GM18909 (cell line): ENCODE measurements around the gene TMEM47.

Experiments
- ATAC-seq: cut with Tn5 transposase; IDR thresholded peaks from one replicate; pipeline ENCODE4 v1.9.1; 2021; ENCODE audit warnings: mild to moderate bottlenecking; ENCODE audit not compliant: unreplicated experiment, poor library complexity

TMEM47 gene

DNA sequence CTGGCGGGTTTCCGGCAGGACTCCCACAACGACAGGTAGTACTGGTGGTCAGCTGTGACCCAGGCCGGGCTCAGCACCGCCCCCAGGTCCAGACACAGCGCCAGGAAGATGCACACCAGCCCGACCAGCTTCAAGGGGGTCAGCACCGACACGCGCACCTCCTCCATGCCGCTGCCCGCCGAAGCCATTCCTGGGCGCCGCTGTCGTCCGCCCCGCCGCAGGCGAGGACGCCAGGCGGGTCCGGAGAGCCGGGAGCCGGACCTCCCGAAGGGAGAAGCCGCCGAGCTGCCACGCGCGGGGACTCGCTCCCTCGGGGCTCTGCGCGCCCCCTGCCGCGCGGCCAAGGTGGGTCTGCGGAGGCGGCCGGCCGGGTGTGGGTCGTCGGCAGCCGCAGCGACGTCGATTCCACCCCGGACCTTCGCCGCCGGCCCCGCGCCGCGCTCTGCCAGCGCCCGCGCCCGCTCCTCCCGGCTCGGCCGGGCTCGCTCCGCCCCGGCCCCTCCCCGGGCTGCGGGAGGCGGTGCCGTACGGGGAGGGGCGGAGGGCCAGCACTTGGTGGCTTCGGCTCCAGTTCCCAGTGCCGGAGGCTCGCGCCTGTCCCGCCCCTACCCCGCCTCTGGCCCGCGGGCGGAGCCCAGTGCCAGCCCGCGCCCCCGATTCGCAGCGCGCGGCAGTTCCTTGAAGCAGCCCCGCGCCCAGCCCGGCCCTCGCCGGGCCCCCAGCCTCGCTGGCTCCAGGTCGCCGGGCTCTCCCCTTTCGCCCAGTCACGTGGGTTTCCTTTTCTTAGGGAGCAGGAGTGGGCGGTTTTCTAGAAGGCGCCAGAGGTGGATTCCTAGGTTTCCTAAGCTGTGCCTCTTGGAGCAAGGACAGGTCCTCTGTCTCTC lies at the start of gene TMEM47:
TMEM47 (minus strand) TSS at position 444 of the 884 bp plus-strand sequence; CDS start at position 188, 256 bp downstream.
- no peak for ATAC-seq

DNA sequence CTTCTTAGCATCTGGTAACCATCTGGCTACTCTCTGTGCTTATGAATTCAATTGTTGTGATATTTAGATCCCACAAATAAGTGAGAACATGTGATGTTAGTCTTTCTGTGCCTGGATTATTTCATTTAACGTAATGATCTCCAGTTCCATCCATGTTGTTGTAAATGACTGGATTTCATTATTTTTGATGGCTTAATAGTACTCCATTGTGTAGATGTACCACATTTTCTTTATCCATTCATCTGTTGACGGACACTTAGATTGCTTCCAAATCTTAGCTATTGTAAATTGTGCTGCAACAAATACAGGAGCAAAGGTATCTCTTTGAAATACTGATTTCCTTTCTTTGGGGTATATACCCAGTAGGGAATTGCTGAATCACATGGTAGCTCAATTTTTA lies 30.0 kb upstream of the TMEM47 start:
- no peak for ATAC-seq

DNA sequence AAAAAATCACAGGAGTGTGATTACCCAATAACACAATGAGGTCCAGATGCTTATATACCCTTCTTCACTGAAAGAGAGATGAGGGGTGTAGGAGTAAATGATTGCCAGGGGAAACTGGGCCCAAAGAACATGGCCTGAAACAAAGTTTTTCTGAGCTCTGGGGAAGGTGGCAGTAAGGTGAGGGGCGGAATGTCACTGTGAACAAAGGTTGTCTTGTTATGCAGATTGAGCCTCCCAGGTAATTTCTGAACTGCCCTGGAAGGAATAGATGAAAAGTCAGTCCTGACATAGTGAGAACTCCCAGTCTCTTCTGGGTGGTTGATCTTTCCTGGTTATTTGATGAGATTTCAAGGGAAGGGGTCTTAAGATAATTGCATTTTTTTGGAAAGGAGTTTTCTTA lies 2.5 kb upstream of the TMEM47 start:
- no peak for ATAC-seq

DNA sequence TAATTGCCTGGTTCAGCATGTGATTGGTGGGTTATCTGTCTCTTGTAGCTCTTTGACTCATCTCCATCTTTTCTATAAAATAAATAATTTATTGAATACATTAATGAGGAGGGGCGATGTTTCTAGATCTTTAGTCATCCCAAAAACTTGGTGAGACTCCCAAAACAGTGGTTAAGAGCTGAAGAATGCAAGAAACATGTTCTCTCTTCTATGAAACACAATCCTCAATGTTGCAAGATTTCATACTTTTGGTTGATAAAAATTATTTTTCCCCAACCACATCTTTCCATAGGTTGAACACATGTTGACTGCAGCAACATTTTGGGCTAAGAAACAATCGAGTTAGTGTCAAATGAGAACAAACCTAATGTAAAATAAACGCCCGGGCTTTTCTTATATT lies 1.2 kb upstream of the TMEM47 start:
- no peak for ATAC-seq

DNA sequence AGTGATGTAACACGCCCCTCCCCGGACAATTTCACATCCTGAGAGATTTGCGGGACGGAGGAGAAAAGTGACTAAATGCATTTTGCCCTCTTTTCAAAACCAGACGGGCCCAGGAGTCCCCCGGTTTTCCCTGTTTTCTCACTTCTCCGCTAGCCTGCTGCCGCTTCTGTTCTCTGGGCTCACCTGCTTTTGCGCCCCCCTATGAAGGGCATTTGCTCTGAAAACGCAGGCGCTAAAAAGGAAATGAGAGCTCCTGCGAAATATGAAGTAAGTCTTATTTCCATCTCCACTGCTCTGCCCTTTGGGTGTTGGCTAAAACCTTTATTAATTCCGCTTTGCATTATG lies 613 bp upstream of the TMEM47 start:
- ATAC-seq = no peak

DNA sequence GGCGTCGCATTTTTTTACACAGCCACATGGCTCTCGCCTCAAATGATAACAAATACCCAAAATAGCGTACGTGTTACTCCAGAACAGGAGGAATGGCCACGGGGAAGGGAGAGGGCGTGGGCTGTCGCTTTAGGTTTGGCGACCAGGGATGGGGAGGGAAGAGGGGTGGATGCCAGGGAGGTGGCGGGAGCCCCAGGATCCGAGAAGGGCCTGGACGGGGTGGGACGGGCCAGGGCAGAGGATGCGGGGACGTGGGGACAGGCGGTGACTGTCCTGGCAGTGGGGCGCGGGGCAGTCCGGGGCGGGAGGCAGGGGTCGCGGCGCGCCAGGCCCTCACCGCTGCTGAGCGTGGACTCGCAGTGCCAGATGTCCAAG lies 631 bp downstream of the TMEM47 start:
- no peak for ATAC-seq

DNA sequence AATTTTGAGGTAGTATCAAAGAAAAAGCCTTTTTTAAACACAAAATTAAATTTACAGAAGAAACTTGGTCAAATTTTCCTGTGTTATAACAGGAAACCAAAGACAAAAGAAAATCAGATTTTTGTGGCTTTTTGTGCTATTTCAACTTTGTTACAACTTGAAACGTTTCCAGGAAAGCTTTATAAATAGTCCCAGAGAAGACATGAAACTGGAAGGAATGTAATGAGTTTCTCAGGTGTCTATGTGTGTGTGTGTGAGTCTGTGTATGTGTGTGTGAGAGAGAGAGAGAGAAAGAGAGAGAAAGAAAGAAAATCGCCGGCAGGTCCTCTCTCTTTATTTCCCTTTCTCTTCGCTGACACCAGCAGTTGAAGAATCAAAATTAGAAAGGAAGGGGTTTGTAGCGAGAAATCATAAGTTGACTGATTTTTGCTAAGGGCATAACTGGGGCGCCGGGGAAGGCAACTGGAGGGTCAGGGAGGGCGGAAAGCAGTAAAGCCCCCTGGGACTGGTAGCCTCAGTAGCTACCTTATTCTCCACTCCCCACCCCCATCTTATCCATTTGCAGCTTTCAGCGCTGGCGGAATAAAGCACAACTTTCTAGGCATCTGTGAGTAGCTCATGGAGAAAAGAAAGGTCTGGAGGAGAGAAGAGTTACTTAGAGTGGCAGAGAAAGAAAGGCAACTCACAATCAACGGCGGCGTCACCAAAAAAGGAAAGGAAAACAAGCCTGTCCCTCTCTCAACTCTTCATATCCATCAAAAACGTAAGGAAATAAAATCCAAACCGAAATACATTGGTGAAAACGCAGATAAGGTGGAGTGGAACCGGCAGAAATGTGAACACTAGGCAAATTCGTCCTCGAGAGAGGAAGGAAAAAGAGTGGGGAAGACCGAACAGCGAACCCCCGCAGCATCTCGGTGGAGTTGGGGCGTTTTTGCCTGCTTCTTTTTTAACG lies 1.3 kb downstream of the TMEM47 start:
- no peak for ATAC-seq

DNA sequence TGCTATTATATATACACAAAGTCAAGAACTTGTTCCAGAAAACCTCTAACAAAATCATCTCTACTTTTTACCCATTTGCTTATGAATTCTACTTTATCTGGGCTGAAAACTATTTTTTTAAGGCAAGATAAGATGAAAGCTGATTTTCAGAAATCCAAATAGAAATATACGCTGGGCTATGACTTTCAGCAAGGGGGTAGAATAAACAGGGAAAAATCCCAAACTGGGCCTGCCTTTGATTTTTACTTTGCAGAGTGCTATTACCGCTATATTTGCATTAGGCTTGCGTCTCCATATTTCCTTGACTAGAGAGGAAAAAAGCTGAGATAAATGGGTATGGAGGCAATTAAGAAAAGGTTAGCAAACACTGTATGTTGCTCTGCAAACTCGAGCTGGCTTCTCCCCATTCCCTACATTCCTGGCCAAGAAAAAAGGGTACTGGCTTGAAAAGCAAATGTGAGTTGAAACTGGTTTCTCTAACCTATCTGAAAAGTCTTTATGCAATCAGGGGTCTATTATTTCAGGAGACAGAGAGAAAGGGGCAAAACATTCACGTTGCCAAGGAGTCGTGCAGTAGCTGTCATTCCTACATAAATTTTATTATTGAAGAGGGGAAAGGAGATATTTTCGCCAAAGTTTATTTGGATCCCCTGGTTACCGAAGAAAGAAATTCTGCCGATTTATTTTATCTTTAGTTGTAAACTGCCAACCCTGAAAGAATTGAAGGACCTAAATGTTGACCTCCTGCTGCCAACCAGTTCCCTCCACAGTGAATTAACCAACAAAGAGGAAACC lies 2.2 kb downstream of the TMEM47 start:
- no peak for ATAC-seq

DNA sequence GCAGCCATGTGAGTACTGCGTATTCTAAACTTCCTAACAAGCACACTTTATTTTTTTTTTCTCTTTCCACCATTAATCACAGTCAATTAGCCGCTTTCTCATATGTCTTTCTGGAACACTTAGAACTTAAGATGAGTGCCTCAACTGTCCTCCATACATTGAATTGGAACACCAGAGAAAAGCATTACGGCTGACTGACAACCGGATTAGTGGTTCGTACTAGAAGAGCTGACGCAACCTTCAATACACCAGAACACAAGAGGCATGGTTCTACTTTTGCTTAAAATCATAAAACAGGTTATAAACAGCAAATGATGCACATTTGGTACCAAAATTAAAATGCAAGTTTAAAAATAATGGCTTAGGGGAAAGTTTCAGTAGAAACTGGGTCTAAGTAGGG lies 3.3 kb downstream of the TMEM47 start:
- ATAC-seq = no peak

DNA sequence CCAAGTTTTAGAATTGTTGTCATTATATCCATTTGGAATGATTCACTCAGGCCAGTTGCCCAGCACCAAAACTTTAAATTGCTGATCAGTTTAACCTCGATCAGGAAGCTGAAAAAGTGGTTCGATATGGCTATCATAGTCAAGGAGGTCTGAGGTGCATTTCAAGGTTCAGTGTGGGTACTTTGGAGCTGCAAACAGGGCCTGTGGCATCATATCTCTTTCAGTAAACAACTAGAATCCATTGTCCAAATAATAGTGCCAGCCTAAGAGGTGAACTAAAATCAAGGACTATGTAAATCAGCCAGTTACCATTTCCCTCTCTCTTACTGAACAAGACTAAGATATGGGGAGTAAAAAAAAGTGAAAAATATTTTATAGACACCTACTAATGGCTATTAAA lies 14.2 kb downstream of the TMEM47 start:
- no peak for ATAC-seq

DNA sequence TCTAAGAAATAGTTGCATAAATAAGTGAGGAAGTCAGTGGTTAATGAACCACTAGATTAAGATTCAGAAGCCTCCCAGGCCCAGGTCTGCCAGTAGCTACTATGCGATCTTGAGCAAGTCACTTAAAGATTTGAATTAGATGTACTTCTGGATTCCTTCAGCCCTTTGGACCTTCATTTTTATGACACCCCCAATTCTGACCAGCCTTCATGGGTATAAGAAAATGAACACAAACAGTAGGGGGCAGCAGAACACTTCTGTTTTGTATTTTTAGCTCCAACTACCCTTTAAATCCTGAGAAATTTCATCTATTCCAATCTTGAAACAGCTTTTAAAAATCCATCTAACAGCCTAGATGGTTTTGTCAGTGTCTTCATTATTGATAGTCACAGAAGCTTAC lies 19.0 kb downstream of the TMEM47 start:
- no peak for ATAC-seq

DNA sequence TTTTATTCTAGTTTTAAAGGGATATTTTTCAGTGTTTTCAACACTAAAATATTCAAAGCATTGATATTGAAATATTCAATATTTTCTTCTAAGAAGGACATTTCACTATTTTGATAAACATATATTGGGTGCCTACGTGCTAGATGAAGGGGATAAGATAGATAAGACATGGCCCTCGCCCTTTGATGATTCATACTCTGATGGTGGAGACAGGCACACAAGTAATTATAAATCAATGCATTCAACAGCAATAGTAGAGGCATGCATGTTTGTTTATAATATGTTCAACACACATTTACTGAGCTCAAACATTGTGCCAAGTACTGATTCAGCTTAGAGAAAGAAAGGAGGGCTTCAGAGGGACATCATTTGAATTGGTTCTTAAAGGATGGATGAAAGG lies 22.7 kb downstream of the TMEM47 start:
- ATAC-seq = no peak

DNA sequence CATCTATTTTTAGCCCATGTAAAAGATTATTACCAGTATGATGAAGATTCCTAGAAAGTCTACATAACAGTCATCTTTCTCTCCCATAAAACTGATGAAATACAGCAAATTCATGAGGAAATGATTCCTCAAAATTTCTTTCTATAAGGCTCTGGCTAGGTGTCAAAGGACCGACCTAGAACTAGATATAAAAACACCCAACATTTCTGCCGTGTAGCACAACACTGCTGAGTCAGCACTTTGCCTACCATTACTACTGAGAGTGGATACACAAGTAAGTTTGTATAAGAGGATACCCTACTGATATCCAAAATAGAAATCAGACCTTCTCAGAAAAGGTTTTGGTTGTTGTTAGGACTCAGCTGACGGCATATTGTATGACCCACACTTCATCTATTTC lies 24.7 kb downstream of the TMEM47 start:
- ATAC-seq = no peak

DNA sequence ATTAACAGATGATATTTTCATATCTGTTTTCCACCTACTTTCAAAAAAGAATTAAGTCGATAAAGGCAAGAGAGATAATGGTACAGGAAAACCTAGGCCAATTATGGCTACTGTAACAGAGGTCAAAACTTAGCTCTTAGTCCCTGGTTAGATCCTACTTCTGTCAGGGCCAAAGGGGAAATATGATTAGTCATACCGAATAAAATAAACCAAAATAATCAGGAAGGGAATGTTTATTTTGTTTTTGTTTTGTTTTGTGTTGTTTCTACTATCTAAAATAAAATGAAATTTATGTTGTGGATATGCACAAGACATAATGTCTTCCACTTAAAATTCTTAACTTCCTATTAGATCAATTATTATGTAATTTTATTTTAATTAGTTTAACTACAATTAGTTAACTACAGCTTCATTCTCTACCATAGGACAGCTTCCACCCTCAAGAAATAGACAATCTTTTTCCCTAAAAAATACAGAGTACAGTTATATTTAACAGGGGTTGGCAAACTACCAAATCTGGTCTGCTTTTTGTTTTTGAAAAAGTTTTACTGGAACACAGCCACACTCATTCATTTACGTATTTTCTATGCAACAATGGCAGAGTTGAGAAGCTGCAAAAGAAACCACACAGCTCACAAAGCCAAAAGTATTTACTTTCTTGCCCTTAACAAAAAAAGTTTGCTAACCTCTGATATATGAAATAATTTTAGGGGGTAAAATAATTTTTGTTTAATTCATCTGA lies 25.4 kb downstream of the TMEM47 start:
- ATAC-seq = no peak

DNA sequence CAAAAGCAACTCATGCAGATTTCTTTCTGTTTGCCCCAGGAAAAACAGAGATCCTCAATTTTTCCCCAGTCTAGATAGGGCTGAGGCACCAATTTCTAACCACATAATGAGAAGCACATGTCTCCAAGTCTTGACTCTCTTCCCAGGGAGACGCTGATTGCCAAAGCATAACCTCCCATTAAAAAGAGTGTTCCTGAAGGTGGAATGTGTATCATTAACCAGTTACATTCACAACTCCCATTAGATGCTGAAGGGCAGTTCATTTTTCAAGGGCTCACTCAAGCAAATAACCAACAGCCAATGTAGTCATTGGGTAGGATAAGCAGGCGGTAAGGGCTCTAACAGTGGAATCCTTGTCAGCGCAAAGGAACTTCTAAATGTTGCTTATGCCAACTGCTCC lies 27.5 kb downstream of the TMEM47 start:
- no peak for ATAC-seq

DNA sequence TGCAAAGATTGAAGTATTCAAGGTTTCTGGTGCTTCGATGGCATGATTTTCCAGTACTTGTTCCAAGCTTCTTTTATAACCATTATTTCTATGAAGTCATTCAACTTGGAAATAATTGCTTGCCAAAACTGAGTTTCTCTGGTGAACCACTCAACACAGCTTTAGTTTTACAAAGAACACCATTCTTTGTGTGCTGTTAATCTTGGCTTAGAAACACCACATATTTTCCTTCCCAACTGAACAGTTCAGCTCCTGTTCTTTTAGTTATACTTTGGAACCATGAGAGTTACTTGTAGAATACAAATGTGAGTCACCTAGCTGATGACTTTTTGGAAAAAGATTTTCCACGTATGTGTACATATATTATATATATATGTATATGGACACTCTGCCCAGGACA lies 32.7 kb downstream of the TMEM47 start:
- ATAC-seq = no peak

DNA sequence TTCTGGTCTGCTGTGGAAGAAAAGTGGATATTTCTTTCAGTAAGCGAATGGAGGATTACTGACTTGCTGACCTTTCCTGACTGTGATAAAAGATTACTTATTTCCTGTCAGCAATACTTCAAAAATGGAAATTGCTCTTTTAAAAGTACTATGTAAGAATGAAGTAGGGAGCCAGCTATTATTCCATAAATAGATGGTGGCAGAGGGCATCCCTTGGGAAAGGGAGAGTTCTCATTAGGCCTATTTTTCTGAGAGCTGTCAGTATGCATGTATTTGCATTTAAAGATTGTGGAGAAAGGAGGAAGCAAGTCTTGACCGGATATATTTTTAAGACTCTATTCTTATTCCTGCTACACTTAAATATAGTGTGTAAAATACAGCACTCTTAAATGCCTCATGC lies 37.2 kb downstream of the TMEM47 start:
- ATAC-seq = no peak

DNA sequence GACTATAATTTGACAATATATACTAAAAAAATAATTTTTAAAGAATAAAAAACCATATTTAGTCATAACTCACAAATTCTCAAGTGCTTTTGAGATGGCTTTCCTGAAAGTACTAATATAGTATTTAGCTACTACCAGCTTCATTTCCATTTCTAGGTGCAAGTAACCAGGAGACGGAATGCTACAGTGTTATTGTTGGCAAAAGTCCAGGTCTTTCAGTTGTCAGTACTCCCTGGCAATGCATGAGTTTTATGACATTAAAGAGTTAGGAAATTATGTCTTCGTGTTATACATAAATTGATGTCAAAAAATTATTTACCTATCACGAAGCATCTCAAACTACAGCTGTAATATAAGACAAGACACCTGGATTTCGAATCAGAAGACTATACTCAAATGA lies 45.0 kb downstream of the TMEM47 start:
- no peak for ATAC-seq

DNA sequence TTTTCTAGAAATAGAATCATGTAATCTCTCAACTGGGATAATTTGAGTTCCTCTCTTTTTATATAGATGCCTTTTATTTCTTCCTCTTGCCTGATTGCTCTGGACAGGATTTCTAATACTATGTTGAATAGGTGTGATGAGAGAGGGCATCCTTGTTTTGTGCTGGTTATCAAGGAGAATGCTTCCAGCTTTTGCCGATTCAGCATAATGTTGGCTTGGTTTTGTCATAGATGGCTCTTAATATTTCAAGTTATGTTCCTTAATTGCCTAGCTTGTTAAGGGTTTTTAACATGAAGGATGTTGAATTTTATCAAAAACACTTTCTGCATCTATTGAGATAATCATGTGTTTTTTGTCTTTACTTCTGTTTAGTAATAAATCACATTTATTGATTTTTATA lies 58.7 kb downstream of the TMEM47 start:
- ATAC-seq = no peak

DNA sequence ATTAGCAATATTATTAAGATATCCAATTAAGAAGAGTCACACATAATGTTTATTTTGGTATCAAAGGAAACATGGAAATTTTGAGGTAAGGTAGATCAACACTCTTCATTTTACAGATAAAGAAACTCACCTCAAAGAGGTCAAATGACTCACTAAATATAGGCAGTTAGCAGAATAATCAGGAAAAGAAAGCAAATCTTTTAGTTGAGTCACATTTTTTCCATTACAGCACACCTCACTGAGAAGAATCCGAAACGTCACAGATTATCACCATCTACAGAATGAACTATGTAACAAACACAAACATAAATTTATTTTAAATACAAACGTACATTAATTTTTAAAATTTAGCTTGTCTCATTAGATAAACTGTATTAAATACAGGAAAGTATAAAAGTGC lies 70.1 kb downstream of the TMEM47 start:
- no peak for ATAC-seq
